Suprapubic skin (tissue), 4 donors: ENCODE data around the gene PPP1R9A. TPM values are rescaled to one million over a fixed set of nuclear protein-coding genes. Genes with fewer than 3 reads are reported as not detected.

Experiments used
- DNase-seq, 2 donors: peaks; one replicate each; pipeline ENCODE4 v3.0.0-alpha.2; 2019; ENCODE audit warnings: low spot score in 2 of 2
- H3K27ac ChIP-seq: fragments of 200-600 bp; sonication (generic); one replicate; pipeline ENCODE4 v1.5.1; 2019
- H3K27me3 ChIP-seq: fragments of 200-600 bp; sonication (generic); one replicate; pipeline ENCODE4 v1.5.1; 2019
- H3K36me3 ChIP-seq: fragments of 200-600 bp; sonication (generic); one replicate; pipeline ENCODE4 v1.5.1; 2019
- H3K4me1 ChIP-seq: fragments of 200-600 bp; sonication (generic); one replicate; pipeline ENCODE4 v1.5.1; 2019
- H3K4me3 ChIP-seq: fragments of 200-600 bp; sonication (generic); one replicate; pipeline ENCODE4 v1.5.1; 2019; ENCODE audit warnings: mild to moderate bottlenecking
- H3K9me3 ChIP-seq: fragments of 200-600 bp; sonication (generic); one replicate; pipeline ENCODE4 v1.5.1; 2019
- CTCF ChIP-seq, 2 donors: fragments of 200-600 bp in 1 of 2; fragments of 450-650 bp in 1 of 2; sonication (generic) in 1 of 2; IDR thresholded peaks; one replicate each; pipeline ENCODE4 v1.5.1; 2016 to 2019; ENCODE audit warnings: antibody characterized with exemption in 2 of 2, mild to moderate bottlenecking in 1 of 2, moderate library complexity in 1 of 2
- EP300 ChIP-seq: sonication (generic); formaldehyde crosslinking; IDR thresholded peaks from one replicate; pipeline ENCODE4 v1.6.1; 2017; ENCODE audit warnings: antibody characterized with exemption
- POLR2A ChIP-seq, 2 donors: fragments of 450-650 bp; IDR thresholded peaks; one replicate each; pipeline ENCODE4 v1.6.1; 2017; ENCODE audit warnings: antibody characterized with exemption in 2 of 2, mild to moderate bottlenecking in 2 of 2, moderate library complexity in 2 of 2
- POLR2AphosphoS5 ChIP-seq, 3 donors: sonication (generic); formaldehyde crosslinking; IDR thresholded peaks; one replicate each; pipeline ENCODE4 v1.6.1; 2017; ENCODE audit warnings: antibody characterized with exemption in 3 of 3
- WGBS: methylation state at CpG from one replicate; pipeline ENCODE4 v1.1.5; 2018; 5-methylcytosine and 5-hydroxymethylcytosine counted together
- total RNA-seq, 4 donors: library from RNA; depleted of rRNA; stranded (reverse); fragments of >200 nt; gene quantifications; one replicate each; pipeline ENCODE4 v1.1.0, GENCODE V29; 2016

Gene PPP1R9A
- total RNA-seq, 4 donors from 2014 or later = 0.49 to 8.6 (median 2.5) TPM

- no peaks in the 10 kb centered on the region for H3K9me3 ChIP-seq
- TF ChIP-seq POLR2A (IDR thresholded peaks at IDR 0.05) (no peak), POLR2AphosphoS5 (IDR thresholded peaks at IDR 0.05) (no peak), CTCF (IDR thresholded peaks at IDR 0.05) (no peak), EP300 (no peak)
- no peak overlapping the region for H3K4me3 ChIP-seq
- no peaks in the 10 kb centered on the region for H3K27me3 ChIP-seq
- no peaks in the 10 kb centered on the region for H3K4me1 ChIP-seq
- no peak for DNase-seq
- H3K36me3 ChIP-seq = no peaks in the 10 kb centered on the region
- no peak overlapping the region for H3K27ac ChIP-seq
Measured at GRCh38 chr7:95335093-95335492, 427.7 kb downstream of the PPP1R9A start.

DNA sequence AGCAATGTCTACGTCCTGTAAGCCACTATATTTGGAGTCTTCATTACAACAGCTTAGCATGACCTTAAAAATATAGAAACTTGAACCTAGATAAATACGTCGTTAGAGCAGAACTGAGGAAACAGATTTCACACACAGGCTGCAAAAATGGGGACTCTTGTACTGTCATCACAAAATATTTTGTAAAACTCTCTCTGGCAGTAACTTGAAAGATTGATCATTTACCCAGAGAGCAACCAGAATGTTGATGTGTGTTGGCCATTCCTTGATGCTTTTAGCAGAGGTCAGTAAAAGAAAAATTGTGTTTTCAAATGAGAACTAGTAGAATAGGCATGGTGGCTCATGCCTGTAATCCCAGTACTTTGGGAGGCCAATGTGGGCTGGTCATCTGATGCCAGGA lies 431.4 kb downstream of the PPP1R9A start:
- no peaks in the 10 kb centered on the region for H3K4me1 ChIP-seq
- WGBS = 91% methylated on average over 3 of the region's 3 CpGs
- no peaks in the 10 kb centered on the region for H3K9me3 ChIP-seq
- H3K4me3 ChIP-seq = no peak overlapping the region
- H3K36me3 ChIP-seq = no peaks in the 10 kb centered on the region
- no peaks in the 10 kb centered on the region for H3K27me3 ChIP-seq
- no peak for DNase-seq
- no peak overlapping the region for H3K27ac ChIP-seq
- no peak for TF ChIP-seq EP300
- no peak for TF ChIP-seq POLR2A (IDR thresholded peaks at IDR 0.05)
- TF ChIP-seq CTCF (IDR thresholded peaks at IDR 0.05) = no peak
- TF ChIP-seq POLR2AphosphoS5 (IDR thresholded peaks at IDR 0.05) = no peak

GRCh38 chr7:95340491-95340890 lies 433.1 kb downstream of the PPP1R9A start:
- Histone ChIP-seq H3K9me3 (no peaks in the 10 kb centered on the region), H3K27ac (no peak overlapping the region), H3K4me1 (no peaks in the 10 kb centered on the region), H3K27me3 (no peaks in the 10 kb centered on the region), H3K4me3 (no peak overlapping the region), H3K36me3 (no peaks in the 10 kb centered on the region)
- DNase-seq = no peak
- TF ChIP-seq POLR2A (IDR thresholded peaks at IDR 0.05) (no peak), CTCF (IDR thresholded peaks at IDR 0.05) (no peak), EP300 (no peak), POLR2AphosphoS5 (IDR thresholded peaks at IDR 0.05) (no peak)
- WGBS = 93% methylated on average over 2 of the region's 2 CpGs

GRCh38 chr7:95342029-95342428 lies 434.6 kb downstream of the PPP1R9A start:
- 84% methylated on average over 3 of the region's 3 CpGs for WGBS
- Histone ChIP-seq H3K27me3 (no peaks in the 10 kb centered on the region), H3K9me3 (no peaks in the 10 kb centered on the region), H3K4me3 (no peak overlapping the region), H3K27ac (no peak overlapping the region), H3K36me3 (no peaks in the 10 kb centered on the region), H3K4me1 (no peaks in the 10 kb centered on the region)
- TF ChIP-seq POLR2A (IDR thresholded peaks at IDR 0.05) (no peak), POLR2AphosphoS5 (IDR thresholded peaks at IDR 0.05) (no peak), EP300 (no peak), CTCF (IDR thresholded peaks at IDR 0.05) (no peak)
- no peak for DNase-seq

- Histone ChIP-seq H3K4me1 (no peaks in the 10 kb centered on the region), H3K27me3 (no peaks in the 10 kb centered on the region), H3K27ac (no peak overlapping the region), H3K9me3 (no peaks in the 10 kb centered on the region), H3K36me3 (no peaks in the 10 kb centered on the region), H3K4me3 (no peak overlapping the region)
- TF ChIP-seq EP300 (no peak), CTCF (IDR thresholded peaks at IDR 0.05) (no peak), POLR2A (IDR thresholded peaks at IDR 0.05) (no peak), POLR2AphosphoS5 (IDR thresholded peaks at IDR 0.05) (no peak)
- 63% methylated on average over 4 of the region's 4 CpGs for WGBS
- no peak for DNase-seq
Measured at GRCh38 chr7:95342642-95343307, 435.4 kb downstream of the PPP1R9A start.
